KMS-11 (cell line): ENCODE results near the gene SEPTIN12.

Experiments used
- H2AFZ ChIP-seq: fragments of 200-600 bp; sonication (generic); 2 replicates; pipeline ENCODE4 v1.6.1; 2016; ENCODE audit warnings: antibody characterized with exemption, mixed run types, low read depth
- H3K27ac ChIP-seq: fragments of 200-600 bp; sonication (generic); 2 replicates; pipeline ENCODE4 v1.6.1; 2016; ENCODE audit warnings: mild to moderate bottlenecking, mixed run types
- H3K27me3 ChIP-seq: fragments of 200-600 bp; sonication (generic); 2 replicates; pipeline ENCODE4 v1.6.1; 2017; ENCODE audit warnings: mild to moderate bottlenecking, low read depth, mixed run types, moderate library complexity; ENCODE audit not compliant: insufficient read depth
- H3K36me3 ChIP-seq: fragments of 200-600 bp; sonication (generic); 2 replicates; pipeline ENCODE4 v1.6.1; 2017; ENCODE audit warnings: mild to moderate bottlenecking, mixed run types; ENCODE audit not compliant: insufficient read depth
- H3K4me1 ChIP-seq: fragments of 200-600 bp; sonication (generic); 2 replicates; pipeline ENCODE4 v1.6.1; 2016; ENCODE audit warnings: mild to moderate bottlenecking, low read depth, mixed run types; ENCODE audit not compliant: poor library complexity, severe bottlenecking
- H3K4me2 ChIP-seq: fragments of 200-600 bp; sonication (generic); 2 replicates; pipeline ENCODE4 v1.7.0; 2016; ENCODE audit warnings: mild to moderate bottlenecking, mixed run types
- H3K4me3 ChIP-seq: fragments of 200-600 bp; sonication (generic); IDR thresholded peaks from 2 replicates; pipeline ENCODE4 v1.6.1; 2017; ENCODE audit warnings: low read depth, low read length, mixed read lengths; ENCODE audit not compliant: insufficient read depth
- H3K79me2 ChIP-seq: fragments of 200-600 bp; sonication (generic); 2 replicates; pipeline ENCODE4 v1.6.1; 2016; ENCODE audit warnings: low read depth, mixed run types; ENCODE audit not compliant: insufficient read depth
- H3K9ac ChIP-seq: fragments of 200-600 bp; sonication (generic); 2 replicates; pipeline ENCODE4 v1.6.1; 2016; ENCODE audit warnings: mild to moderate bottlenecking, mixed run types
- H4K20me1 ChIP-seq: fragments of 200-600 bp; sonication (generic); 2 replicates; pipeline ENCODE4 v1.6.1; 2016; ENCODE audit warnings: mild to moderate bottlenecking, mixed run types; ENCODE audit not compliant: insufficient read depth
- TF ChIP-seq, protein P1 (sequence below): fragments of 200-600 bp; sonication (generic); conservative IDR thresholded peaks from 2 replicates; pipeline ENCODE4 v1.6.1; 2017; ENCODE audit warnings: low read depth, mild to moderate bottlenecking, antibody characterized with exemption, low read length, moderate library complexity, mixed read lengths

SEPTIN12 gene

GRCh38 chr16:4755687-4756086 lies 32.5 kb downstream of the SEPTIN12 start:
- Histone ChIP-seq H3K4me3 (no peak overlapping the region), H3K4me2 (no peak overlapping the region), H3K36me3 (peaks cover 6% of the 10 kb centered on the region; the same call in 1 of the 2 replicates), H4K20me1 (no peaks in the 10 kb centered on the region), H3K79me2 (no peaks in the 10 kb centered on the region), H3K27ac (no peak overlapping the region), H2AFZ (no peak overlapping the region), H3K9ac (no peak overlapping the region), H3K27me3 (no peaks in the 10 kb centered on the region), H3K4me1 (no peaks in the 10 kb centered on the region)
- TF ChIP-seq, protein P1, sequence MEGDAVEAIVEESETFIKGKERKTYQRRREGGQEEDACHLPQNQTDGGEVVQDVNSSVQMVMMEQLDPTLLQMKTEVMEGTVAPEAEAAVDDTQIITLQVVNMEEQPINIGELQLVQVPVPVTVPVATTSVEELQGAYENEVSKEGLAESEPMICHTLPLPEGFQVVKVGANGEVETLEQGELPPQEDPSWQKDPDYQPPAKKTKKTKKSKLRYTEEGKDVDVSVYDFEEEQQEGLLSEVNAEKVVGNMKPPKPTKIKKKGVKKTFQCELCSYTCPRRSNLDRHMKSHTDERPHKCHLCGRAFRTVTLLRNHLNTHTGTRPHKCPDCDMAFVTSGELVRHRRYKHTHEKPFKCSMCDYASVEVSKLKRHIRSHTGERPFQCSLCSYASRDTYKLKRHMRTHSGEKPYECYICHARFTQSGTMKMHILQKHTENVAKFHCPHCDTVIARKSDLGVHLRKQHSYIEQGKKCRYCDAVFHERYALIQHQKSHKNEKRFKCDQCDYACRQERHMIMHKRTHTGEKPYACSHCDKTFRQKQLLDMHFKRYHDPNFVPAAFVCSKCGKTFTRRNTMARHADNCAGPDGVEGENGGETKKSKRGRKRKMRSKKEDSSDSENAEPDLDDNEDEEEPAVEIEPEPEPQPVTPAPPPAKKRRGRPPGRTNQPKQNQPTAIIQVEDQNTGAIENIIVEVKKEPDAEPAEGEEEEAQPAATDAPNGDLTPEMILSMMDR: no peak

- Histone ChIP-seq H3K27ac (no peak overlapping the region), H3K36me3 (peaks cover 6% of the 10 kb centered on the region; the same call in 1 of the 2 replicates), H2AFZ (no peak overlapping the region)
These were observed 33.3 kb downstream of the SEPTIN12 start for GRCh38 chr16:4754865-4755264.

DNA sequence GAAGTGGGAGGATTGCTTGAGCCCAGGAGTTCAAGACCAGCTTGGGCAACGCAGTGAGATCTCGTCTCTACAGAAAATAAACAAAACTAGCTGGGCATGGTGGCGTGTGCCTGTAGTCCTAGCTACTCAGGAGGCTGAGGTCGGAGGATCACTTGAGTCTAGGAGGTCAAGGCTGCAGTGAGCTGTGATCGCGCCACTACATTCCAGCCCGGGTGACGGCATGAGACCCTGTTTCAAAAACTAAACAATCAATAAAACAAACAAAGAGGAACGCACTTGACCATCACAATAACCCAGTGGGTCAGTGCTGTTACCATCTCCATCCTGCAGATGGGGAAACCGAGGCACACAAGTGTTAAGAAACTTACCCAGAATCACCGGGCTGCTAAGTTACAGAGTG lies 34.9 kb downstream of the SEPTIN12 start:
- Histone ChIP-seq H2AFZ (no peak overlapping the region), H3K27ac (no peak overlapping the region), H3K4me1 (no peaks in the 10 kb centered on the region), H3K9ac (no peak overlapping the region), H3K36me3 (peaks cover 4% of the 10 kb centered on the region; the same call in 1 of the 2 replicates), H3K79me2 (no peaks in the 10 kb centered on the region), H4K20me1 (no peaks in the 10 kb centered on the region), H3K4me2 (no peak overlapping the region), H3K4me3 (no peak overlapping the region), H3K27me3 (no peaks in the 10 kb centered on the region)
- TF ChIP-seq, protein P1: no peak

More at GRCh38 chr16:4754865-4755264, 33.3 kb downstream of the SEPTIN12 start:
- TF ChIP-seq, protein P1: no peak
- Histone ChIP-seq H3K4me2 (no peak overlapping the region), H3K9ac (no peak overlapping the region), H4K20me1 (no peaks in the 10 kb centered on the region), H3K79me2 (no peaks in the 10 kb centered on the region), H3K4me1 (no peaks in the 10 kb centered on the region), H3K4me3 (no peak overlapping the region), H3K27me3 (no peaks in the 10 kb centered on the region)

GRCh38 chr16:4752351-4753100 lies 35.6 kb downstream of the SEPTIN12 start:
- no peak overlapping the region for H3K4me2 ChIP-seq
- H3K36me3 ChIP-seq: no peaks in the 10 kb centered on the region
- no peaks in the 10 kb centered on the region for H3K27me3 ChIP-seq
- H2AFZ ChIP-seq: no peak overlapping the region
- H3K79me2 ChIP-seq: no peaks in the 10 kb centered on the region
- TF ChIP-seq, protein P1: no peak
- no peak overlapping the region for H3K27ac ChIP-seq
- no peak overlapping the region for H3K4me3 ChIP-seq
- H3K9ac ChIP-seq: no peak overlapping the region
- H3K4me1 ChIP-seq: no peaks in the 10 kb centered on the region
- H4K20me1 ChIP-seq: no peaks in the 10 kb centered on the region
